GM18858 (cell line): Measurements from ENCODE around the gene KCTD19.

Source experiments
- ATAC-seq: cut with Tn5 transposase; IDR thresholded peaks from one replicate; pipeline ENCODE4 v1.9.1; 2021; ENCODE audit not compliant: unreplicated experiment

Gene KCTD19

DNA sequence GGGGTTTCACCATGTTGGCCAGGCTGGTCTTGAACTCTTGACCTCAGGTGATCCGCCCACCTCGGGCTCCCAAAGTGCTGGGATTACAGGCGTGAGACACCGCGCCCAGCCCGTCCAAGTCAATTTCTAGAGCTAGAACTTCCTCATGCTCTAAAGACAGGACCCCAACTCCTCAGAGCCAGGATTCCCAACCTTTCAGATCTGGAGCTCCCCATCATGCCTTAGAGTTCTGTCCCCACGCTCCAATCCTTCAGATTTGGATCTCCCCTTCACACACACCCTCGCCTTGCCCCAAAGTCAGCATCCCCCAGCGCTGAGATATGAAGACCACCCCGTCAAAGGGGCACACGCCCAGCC, 448 bp downstream of the KCTD19 start:
- no peak for ATAC-seq

DNA sequence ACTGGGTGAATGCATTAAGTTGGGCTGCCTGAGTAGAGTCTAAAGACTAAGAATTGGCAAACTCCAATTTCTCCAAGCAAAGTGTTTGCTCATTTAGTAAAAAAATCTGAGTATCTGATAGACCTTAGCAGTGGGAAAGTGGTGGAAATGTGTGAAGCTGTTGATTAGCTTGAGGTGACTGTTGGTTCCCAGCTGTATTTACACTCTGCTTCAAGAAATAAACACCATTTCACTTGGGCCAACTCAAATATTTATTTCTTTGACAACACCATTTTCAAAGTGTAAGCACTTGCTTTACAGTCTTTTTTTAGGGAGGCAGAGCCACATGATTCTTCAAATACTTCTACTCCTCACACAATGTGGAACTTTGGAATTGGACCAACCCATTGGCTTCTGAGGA, 8.7 kb downstream of the KCTD19 start:
- ATAC-seq = no peak

DNA sequence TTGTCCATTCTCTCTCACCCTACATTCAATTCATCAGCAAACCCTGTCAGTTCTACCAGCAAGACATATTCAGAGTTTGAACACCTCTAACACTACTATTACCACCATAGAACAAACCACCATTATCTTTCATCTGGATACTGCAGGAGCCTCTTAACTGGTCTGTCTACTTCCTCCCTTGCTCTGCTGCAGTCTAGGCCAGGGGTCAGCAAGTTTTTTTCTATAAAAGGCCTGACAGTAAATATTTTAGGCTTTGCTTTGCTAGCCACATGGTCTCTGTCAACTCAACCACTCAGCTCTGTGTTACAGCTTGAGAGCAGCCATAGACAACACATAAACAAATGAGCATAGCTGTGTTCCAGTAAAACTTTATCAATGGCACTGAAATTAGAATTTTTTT, 13.8 kb downstream of the KCTD19 start:
- no peak for ATAC-seq

DNA sequence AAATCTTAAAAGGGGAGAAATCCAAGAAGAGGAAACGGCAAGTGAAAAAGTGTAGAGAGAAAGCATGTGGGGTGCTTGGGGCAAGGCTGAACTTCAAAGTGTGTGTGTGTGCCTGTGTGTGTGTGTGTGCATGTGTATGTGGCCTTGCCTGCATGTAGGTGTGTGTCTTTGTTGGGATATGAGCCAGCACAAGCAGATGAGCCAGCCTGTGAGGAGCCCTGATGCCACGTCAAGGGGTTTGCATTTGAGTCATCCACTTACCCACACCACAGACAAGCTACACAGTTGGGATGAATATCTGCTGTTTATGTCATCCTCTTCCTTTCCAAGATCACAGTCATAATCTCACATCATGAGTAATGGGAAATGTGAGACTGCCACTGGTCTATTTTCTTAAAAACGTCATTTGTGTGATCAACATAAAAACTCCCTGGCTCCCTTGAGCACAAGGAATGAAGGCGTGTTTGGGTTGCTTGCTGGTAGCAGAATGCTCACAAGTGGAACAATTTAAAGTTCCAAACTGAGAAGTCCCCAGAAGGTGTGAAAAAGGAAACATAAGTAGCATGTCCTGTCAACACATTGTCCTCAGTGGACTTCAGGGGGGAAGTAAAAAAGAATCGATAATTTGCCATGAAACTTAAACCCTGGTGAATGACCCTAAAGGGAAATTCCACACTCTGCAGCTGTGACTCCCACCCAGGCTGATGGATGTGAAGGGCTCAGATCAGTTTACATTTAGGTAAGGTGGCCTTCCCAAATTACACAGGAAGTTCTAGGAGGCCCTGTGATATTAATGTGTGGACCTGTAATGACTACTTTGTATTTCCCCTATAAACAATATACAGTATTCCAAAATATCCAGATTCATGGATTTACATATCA, 14.7 kb downstream of the KCTD19 start:
- peak; percentile 80 for ATAC-seq

DNA sequence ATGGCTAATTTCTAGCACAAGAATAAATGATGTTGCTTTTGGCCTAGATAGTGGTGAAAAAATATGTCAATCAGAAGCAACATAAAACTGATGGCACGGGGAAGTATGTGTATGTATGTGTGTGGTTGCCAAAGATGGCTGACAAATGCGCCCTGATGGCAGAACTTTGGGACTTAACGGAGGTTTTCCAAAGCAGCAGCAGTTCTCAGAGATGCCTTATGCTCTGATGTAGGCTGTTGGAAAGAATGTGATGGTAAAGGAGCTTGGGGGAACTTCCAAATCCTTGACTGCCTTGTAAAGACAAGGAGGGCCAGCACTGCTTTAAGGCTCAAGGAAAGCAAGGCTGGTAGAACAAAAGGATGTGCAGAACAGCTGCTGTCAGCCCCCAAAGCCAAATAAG, 16.0 kb downstream of the KCTD19 start:
- no peak for ATAC-seq

DNA sequence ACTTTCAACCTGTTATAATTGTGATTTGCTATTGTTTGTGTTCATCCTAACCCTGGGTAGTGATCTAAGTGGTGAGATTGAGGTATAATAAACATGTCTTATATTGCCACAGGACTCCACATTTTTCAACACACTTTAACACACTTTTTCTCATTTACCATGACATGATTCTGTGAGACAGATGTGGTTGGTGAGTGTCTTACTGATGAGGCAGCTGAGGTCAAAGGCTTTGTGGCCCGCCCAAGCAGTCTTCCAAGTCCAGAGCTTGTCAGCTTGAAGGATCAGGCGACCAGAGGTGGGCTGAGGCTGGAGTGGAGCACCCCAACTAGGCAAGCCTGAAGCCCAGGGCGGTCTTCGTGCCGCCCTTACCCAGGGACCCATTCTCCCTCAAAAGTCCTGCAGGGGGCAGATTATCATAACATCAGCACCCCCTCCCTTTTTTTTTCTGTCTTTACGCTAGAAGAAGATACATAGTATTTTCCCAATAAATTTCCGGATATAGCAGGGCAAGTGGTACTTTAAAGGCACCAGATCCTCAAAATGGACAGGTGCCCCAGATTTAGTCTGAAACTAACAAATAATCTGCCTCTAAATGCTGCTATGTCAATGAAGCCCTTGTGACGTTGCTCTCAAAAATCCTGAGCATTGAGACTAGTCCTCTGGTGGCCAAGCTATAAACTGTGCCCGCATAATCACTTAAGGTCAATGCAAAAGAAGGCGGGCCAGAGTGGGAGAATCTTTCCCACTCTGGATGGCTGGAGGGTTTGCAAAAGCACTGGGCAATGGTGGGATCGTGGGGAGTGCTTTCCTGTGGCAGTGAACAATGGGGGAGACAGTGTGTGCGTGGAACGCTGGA, 21.1 kb downstream of the KCTD19 start:
- ATAC-seq = no peak

DNA sequence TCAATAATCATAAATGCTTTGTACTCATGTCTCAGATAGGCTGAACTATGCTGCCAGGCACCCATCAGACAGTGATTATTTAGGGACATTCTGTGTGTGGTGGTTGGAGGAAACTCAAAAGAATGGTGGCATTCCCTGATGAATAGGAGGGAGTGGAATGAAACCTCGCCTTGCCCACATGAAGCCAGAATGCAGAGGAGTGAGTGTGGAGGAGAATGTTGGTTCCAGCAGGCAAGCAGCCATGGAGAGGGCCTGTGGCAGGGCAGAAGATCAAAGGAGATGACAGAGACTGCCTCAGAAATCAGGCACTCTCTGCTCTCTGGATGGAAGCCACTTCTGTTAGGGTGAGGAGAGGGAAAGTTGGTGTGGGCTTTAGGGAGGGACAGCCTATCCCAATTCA, 22.5 kb downstream of the KCTD19 start:
- ATAC-seq = no peak

DNA sequence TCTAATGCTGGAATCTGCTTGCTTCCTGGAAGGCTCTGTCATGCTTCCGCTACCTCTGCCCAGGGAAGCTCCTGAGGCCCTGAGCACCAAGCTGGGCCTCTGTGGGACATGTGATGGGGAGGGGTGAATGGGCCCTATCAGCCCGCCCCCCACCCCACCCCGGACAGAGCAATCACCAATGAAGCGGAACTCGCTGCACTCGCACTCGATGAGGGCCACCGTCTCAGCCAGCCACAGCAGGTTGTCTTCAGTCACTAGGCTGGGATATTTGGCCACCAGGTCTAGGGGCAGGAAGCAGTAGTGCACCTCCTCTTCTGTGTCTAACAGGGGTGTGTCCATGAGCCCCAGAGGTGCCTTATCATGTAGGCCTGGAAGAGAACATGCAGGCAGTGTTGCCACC, 23.6 kb downstream of the KCTD19 start:
- no peak for ATAC-seq

DNA sequence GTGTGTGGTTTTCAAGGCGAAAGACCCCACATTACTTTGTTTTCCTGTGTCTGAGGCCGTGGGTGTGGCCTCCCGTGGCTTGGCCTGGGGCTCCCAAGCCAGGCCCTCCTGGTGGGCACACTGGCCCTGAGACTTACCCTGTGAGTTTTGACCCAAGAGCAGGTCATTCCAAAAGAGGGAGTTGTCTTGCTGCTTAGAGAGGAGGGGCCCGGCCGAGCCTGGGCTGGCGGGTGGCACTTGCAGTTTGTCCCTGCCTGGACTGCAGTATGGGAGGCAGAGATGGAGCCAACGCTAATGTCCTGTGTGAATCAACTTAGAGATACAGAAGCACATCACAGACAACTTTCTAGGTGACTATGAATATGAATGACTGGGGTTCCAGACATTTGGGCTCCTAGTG, 24.5 kb downstream of the KCTD19 start:
- no peak for ATAC-seq

DNA sequence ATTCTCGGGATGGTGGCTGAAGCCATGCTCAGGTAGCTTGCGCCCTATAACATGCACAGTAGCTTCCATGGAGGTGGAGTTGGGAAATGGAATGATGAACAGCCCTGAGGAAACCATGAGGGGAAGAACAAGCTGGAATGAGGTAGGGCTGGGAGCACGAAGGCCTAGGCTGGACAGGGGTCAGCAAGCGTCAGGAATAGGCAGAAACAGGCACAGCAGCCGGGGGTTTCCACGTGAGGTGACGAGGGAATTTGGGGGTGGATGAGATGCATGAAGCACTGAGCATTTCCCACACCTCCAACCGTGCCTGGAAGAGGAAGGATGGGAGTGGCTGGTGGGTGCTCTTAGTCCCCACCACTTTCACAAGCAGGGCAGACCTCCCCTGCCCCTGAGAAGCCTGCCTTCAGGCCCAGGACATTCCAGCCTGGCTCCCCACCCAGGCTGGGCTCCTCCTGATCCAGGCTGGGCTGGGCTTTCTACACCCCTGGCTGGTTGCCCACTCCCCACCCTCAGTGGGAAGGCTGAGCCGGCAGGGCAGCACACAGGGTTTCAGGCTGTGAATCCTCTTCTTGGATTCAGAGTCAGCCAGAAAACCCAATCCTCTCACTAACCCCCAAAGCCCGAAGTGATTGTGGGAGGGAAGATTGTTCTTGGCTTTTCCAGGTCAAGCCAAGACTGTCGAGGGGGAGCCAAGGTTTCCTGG, 25.3 kb downstream of the KCTD19 start:
- no peak for ATAC-seq

DNA sequence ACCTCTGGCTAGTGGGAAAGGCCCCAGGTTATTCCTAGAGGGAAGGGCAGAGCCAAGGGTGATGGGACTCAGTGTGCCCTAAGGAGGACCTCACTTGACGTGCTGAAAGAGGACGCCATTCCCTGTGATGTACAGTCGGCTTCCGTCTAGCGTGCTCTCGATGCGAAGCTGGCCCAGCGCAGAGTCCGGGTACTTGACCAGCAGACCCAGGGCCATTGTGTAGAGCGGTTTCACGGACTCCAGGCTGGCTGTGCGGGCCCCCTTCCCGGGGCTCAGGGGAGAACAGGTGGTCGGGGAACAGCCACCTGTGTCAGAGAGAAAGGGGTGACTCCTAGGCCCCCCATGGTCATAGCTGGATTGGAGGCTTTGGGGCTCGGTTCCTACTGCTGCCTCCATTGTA, 27.3 kb downstream of the KCTD19 start:
- ATAC-seq = no peak

DNA sequence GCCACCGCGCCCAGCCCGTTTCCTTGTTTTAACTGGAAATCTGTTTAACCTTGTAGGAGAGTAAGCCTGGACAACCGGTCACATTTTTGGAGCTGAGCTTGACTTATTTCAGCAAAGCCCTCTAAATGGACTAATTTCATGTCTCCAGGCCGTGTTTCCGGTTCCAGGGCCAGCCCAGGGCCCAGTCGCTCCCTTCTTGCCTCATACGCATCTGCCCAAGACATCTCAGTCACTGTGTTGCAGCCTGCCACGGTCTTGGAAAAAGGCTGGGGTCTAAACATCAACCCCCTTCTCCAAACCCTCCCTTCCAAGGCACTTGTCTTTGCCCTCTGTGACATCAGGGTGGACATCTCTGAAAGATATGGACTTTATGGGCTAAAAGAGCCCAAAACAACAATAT, 28.3 kb downstream of the KCTD19 start:
- ATAC-seq = no peak

DNA sequence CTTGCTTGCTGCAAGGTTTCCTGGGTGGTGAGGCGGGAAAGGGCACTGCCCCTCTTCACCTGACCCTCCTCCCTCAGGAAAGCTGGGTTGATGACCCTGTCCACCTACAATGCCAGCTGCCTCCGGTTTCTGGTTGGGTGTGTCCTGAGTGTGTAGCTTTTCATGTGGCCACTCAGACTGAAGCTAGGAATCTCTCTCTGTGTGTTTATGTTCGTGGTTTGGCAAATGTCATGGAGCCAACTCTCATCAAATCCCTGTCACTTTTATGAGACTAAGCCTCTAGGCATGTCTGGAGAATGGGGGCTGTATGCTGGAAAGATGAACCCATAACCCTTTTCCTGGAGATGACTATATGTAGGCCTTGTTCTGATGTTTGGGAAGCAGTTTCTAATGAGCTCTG, 30.1 kb downstream of the KCTD19 start:
- no peak for ATAC-seq

DNA sequence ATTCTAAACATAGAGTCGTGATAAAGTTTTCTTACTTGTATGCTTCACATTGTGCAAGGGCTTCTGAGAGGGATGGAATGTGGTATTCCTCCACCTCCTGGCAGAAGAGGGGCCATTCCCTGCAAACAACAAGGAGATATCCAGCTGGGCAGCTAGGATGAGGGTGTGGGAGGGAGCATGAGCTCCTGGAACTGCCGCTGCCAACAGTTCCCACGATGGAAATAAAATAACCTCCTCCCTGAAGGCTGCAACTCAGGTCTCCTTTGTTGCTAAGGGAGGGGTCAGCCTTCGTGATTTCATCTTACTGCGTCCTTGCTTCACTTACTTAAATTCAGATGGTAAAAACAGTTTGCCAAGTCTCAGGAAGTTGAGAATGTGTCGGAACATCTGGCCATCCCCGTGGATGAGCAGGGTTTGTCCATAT, 31.6 kb downstream of the KCTD19 start:
- ATAC-seq = no peak

DNA sequence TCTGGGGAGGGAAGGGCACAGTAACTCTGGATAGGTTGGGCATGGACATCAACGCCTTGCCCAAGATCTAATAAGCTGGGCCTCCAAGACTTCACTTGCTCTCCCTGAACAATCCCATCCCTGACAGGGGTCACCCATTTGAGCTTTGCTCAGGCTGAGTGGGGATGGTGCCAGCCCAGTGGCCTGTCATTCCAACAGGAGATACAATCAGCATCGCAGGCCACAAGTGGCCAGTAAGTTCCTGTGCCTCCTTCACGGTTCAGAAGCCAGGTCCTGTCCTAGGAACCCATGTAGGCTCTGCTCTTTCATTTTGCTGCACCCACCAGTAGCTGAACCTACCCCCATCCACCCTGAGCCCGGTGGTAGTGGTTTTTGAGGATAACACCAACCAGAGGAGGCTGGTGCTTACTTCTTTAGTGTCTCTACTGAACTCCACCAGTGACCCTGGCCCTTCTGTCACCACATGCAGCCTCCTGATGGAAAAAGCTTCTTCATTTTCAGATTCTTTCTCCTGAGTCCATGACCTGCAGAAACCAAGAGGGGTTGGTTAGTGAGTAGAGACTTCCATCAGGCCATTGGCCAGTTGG, 32.3 kb downstream of the KCTD19 start:
- ATAC-seq = no peak

DNA sequence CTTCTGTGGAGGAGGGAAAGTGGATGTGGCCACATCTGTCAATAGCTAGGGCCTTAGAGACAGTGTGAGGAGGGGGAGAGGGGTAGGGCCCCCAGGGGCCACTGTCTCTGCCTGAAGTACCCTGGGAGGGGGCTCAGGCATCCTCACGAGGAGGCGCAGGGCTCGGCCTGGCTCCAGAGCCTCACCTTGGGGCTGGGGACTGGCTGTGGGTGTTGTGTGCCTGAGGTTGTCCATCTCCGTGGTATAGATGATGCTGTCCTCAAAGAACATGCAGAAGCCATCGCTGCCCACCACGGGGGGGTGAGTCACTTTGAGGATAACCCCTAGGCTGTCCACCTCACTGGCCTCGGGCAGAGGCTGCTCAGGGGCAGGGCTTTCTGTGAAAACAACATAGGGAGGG, 35.1 kb downstream of the KCTD19 start:
- ATAC-seq = no peak

DNA sequence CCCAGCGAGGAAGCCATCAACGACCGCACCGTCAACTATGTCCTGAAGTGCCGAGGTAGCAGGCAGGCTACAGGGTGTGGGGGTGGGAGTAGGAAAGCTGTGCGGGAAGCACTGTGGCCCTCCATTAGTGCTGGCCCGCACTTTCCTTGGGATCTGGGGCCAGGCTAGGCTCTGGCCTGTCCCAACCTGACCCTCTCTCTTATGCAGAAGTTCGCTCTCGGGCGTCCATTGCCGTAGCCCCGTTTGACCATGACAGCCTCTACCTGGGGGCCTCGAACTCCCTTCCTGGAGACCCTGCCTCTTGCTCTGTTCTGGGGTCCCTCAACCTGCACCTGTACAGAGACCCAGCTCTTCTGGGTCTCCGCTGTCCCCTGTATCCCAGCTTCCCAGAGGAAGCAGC, 38.6 kb downstream of the KCTD19 start:
- ATAC-seq = no peak

DNA sequence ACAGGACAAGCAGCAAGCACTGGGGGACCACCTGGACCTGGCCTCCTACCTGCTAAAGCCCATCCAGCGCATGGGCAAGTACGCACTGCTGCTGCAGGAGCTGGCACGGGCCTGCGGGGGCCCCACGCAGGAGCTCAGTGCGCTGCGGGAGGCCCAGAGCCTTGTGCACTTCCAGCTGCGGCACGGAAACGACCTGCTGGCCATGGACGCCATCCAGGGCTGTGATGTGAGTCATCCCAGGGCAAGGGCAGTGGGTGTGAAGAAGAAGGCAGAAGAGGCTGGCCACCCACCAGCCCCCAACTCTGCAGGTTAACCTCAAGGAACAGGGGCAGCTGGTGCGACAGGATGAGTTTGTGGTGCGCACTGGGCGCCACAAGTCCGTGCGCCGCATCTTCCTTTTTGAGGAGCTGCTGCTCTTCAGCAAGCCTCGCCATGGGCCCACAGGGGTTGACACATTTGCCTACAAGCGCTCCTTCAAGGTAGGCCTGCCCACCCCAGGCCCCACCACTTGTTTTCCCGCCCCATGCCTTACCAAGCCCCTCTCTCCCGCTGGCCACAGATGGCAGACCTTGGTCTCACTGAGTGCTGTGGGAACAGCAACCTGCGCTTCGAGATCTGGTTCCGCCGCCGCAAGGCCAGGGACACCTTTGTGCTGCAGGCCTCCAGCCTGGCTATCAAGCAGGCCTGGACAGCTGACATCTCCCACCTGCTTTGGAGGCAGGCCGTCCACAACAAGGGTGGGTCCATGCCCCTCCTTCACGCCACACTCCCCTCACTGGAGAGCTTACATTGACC, 39.9 kb downstream of the KCTD19 start:
- ATAC-seq = no peak

DNA sequence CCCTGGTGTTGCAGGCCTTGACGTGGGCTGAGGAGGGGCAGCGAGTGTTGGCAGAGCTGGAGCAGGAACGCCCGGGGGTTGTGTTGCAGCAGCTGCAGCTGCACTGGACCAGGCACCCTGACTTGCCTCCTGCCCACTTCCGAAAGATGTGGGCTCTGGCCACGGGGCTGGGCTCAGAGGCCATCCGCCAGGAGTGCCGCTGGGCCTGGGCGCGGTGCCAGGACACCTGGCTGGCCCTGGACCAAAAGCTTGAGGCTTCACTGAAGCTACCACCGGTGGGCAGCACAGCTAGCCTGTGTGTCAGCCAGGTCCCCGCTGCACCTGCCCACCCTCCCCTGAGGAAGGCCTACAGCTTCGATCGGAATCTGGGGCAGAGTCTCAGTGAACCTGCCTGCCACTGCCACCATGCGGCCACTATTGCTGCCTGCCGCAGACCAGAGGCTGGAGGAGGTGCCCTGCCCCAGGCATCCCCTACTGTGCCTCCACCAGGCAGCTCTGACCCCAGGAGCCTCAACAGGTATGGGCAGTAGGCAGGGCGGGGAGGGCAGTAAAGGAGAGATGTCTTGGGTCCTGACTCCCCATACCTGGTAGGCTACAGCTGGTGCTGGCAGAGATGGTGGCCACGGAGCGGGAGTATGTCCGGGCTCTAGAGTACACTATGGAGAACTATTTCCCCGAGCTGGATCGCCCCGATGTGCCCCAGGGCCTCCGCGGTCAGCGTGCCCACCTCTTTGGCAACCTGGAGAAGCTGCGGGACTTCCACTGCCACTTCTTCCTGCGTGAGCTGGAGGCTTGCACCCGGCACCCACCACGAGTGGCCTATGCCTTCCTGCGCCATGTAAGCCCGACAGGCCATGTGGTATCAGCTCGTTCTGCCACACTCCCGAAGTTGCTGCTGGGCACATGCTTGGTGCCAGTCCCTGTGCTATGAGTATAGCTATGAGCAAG, 41.6 kb downstream of the KCTD19 start:
- no peak for ATAC-seq
